PC-3 (cell line): ENCODE data around the gene ANKRD35. TPM values are rescaled to one million over a fixed set of nuclear protein-coding genes. Genes with fewer than 3 reads are reported as not detected.

Experiments used
- ATAC-seq: fragments of 200-7000 bp; cut with Tn5 transposase; 2 replicates; pipeline ENCODE4 v1.9.1; 2020; ENCODE audit warnings: mild to moderate bottlenecking, moderate library complexity
- BruUV-seq: library from RNA; stranded (reverse); fragments of 400-500 nt; replicated peaks from 2 replicates; lab custom pipeline; 2021; lab: Mats Ljungman, UMichigan
- CTCF ChIA-PET: fragments of 300-600 bp; sonication (Branson Sonifier 250); formaldehyde crosslinking; loops from one replicate; lab custom pipeline; 2022; ENCODE audit warnings: antibody characterized with exemption; lab: Charles Lee
- POLR2A ChIA-PET: fragments of 300-600 bp; sonication (Branson Sonifier 250); formaldehyde crosslinking; loops from one replicate; lab custom pipeline; 2022; ENCODE audit warnings: antibody characterized with exemption; ENCODE audit not compliant: unreplicated experiment; lab: Charles Lee
- DNase-seq: peaks from one replicate; pipeline ENCODE4 v3.0.0-alpha.2; 2015
- H2AFZ ChIP-seq: fragments of 300-600 bp; sonication (generic); 2 replicates; pipeline ENCODE4 v1.6.0; 2016; ENCODE audit warnings: antibody characterized with exemption, low read length
- H3F3A ChIP-seq: fragments of 300-600 bp; sonication (generic); one replicate; pipeline ENCODE4 v1.6.0; 2017; ENCODE audit warnings: antibody characterized with exemption, low read length, control low read depth, mild to moderate bottlenecking; ENCODE audit not compliant: unreplicated experiment
- H3K27ac ChIP-seq: fragments of 300-600 bp; sonication (generic); 2 replicates; pipeline ENCODE4 v1.5.1; 2016; ENCODE audit warnings: mild to moderate bottlenecking, low read length
- H3K27me3 ChIP-seq: fragments of 300-600 bp; sonication (generic); 2 replicates; pipeline ENCODE4 v1.6.1; 2016; ENCODE audit warnings: low read length, mixed read lengths
- H3K36me3 ChIP-seq: fragments of 300-600 bp; sonication (generic); 2 replicates; pipeline ENCODE4 v1.6.1; 2016; ENCODE audit warnings: low read depth, mixed run types, low read length, mixed read lengths
- H3K4me1 ChIP-seq: fragments of 300-600 bp; sonication (generic); 2 replicates; pipeline ENCODE4 v1.5.1; 2016; ENCODE audit warnings: low read length; ENCODE audit not compliant: insufficient read depth
- H3K4me2 ChIP-seq: fragments of 300-600 bp; sonication (generic); 2 replicates; pipeline ENCODE4 v1.6.0; 2016; ENCODE audit warnings: low read length
- H3K4me3 ChIP-seq: fragments of 300-600 bp; sonication (generic); 2 replicates; pipeline ENCODE4 v1.5.1; 2016; ENCODE audit warnings: mild to moderate bottlenecking, low read length, mixed read lengths
- H3K79me2 ChIP-seq: fragments of 300-600 bp; sonication (generic); 2 replicates; pipeline ENCODE4 v1.6.1; 2017; ENCODE audit warnings: low read length, mixed read lengths
- H3K9ac ChIP-seq: fragments of 300-600 bp; sonication (generic); 2 replicates; pipeline ENCODE4 v1.6.0; 2016; ENCODE audit warnings: mild to moderate bottlenecking, low read length
- H3K9me2 ChIP-seq: fragments of 300-600 bp; sonication (generic); replicated peaks from 2 replicates; pipeline ENCODE4 v1.6.1; 2016; ENCODE audit warnings: mixed run types, low read length, mixed read lengths
- H3K9me3 ChIP-seq: fragments of 300-600 bp; sonication (generic); 2 replicates; pipeline ENCODE4 v1.6.1; 2016; ENCODE audit warnings: low read length, mixed read lengths
- H4K20me1 ChIP-seq: fragments of 300-600 bp; sonication (generic); 2 replicates; pipeline ENCODE4 v1.6.1; 2016; ENCODE audit warnings: low read length, mixed read lengths
- EZH2 ChIP-seq: fragments of 300-600 bp; sonication (generic); IDR thresholded peaks from one replicate; pipeline ENCODE4 v1.6.1; 2017; ENCODE audit warnings: antibody characterized with exemption, mild to moderate bottlenecking, low read length; ENCODE audit not compliant: unreplicated experiment
- EZH2phosphoT487 ChIP-seq: fragments of 300-600 bp; sonication (generic); IDR thresholded peaks from 2 replicates; pipeline ENCODE4 v1.6.1; 2018; ENCODE audit warnings: mild to moderate bottlenecking, antibody characterized with exemption, low read length, borderline replicate concordance
- intact Hi-C: fragments of 100-400 bp; cut with micrococcal nuclease; formaldehyde crosslinking; loops from 2 replicates; pipeline ENCODE4 v1.9.0; 2023
- total RNA-seq: library from RNA; depleted of rRNA; stranded (reverse); fragments of >200 nt; gene quantifications from 2 replicates; pipeline ENCODE4 v1.2.3, GENCODE V29; 2014
- TF ChIP-seq, protein P1 (sequence below): fragments of 300-600 bp; sonication (generic); conservative IDR thresholded peaks from 2 replicates; pipeline ENCODE4 v1.5.1; 2017; ENCODE audit warnings: antibody characterized with exemption, low read depth, mild to moderate bottlenecking, low read length

The ANKRD35 gene
- total RNA-seq, 1 experiment from 2014 or later = 0.07 TPM

- Histone ChIP-seq H3K4me3 (no peak overlapping the region), H3K27me3 (no peaks in the 10 kb centered on the region), H3K9me3 (no peaks in the 10 kb centered on the region), H3K27ac (no peak overlapping the region), H3K9ac (no peak overlapping the region), H3K36me3 (peaks cover 41% of the 10 kb centered on the region), H4K20me1 (no peaks in the 10 kb centered on the region), H3K4me2 (no peak overlapping the region), H2AFZ (no peak overlapping the region), H3K9me2 (no peaks in the 10 kb centered on the region), H3K4me1 (peaks cover 11% of the 10 kb centered on the region), H3F3A (no peaks in the 10 kb centered on the region), H3K79me2 (peaks cover 15% of the 10 kb centered on the region)
- intact Hi-C loops = no loop called here
- ChIA-PET POLR2A (no interaction called here), CTCF (no interaction called here)
- DNase-seq (no peak), ATAC-seq (no peak)
- no peak for TF ChIP-seq EZH2
- TF ChIP-seq EZH2phosphoT487 = no peak
- TF ChIP-seq, protein P1, sequence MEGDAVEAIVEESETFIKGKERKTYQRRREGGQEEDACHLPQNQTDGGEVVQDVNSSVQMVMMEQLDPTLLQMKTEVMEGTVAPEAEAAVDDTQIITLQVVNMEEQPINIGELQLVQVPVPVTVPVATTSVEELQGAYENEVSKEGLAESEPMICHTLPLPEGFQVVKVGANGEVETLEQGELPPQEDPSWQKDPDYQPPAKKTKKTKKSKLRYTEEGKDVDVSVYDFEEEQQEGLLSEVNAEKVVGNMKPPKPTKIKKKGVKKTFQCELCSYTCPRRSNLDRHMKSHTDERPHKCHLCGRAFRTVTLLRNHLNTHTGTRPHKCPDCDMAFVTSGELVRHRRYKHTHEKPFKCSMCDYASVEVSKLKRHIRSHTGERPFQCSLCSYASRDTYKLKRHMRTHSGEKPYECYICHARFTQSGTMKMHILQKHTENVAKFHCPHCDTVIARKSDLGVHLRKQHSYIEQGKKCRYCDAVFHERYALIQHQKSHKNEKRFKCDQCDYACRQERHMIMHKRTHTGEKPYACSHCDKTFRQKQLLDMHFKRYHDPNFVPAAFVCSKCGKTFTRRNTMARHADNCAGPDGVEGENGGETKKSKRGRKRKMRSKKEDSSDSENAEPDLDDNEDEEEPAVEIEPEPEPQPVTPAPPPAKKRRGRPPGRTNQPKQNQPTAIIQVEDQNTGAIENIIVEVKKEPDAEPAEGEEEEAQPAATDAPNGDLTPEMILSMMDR = no peak
- BruUV-seq = no TSS peak
These were observed 30.2 kb downstream of the ANKRD35 start for GRCh38 chr1:145855426-145855948.

DNA sequence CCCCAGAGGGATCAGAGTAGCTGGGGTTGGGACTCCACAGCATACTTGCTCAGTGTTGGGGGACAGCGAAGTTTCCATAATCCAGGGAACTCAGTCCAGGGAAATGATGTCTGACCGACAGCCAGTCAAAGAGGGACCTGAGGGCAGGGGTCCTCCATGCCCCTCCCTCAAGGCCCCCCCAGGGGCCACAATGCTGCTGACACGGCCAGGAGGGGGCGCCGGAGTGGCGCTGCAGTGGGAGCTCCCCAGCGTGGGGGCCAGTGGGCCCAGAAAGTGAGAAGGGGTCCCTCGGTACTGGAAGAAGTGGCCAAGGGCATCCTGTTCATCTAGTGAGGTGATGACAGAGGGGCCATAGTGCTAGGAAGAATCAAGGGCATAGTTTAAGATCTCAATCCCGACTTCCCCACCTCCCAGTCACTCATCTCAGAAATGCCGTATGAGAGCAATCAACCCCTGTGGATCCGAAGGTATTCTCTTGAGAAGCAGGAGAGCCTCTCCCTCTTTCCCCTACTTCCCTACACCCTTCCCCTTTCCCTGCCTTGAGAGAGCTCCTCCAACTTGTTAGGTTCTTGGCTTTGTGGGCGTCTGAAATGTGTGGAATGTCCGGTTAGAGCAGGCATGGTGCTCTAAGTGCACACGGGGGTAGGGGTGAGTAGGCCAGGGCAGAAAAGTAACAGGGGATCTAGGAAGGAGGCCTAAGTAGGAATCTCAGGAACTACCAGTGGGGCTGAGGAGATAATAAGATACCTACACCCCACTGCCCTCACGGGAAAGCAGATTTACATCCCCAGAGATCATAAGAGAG lies 36.1 kb downstream of the ANKRD35 start:
- TF ChIP-seq EZH2phosphoT487 = no peak
- TF ChIP-seq EZH2 = no peak
- TF ChIP-seq, protein P1 = peak; percentile 74
- Histone ChIP-seq H2AFZ (no peak overlapping the region), H3K27ac (no peak overlapping the region), H3K4me3 (no peak overlapping the region), H3F3A (no peaks in the 10 kb centered on the region), H3K9me2 (no peaks in the 10 kb centered on the region), H3K4me1 (peaks cover 5% of the 10 kb centered on the region; the same call in 1 of the 2 replicates), H3K36me3 (peaks cover 41% of the 10 kb centered on the region), H3K79me2 (no peaks in the 10 kb centered on the region), H3K9me3 (no peaks in the 10 kb centered on the region), H3K9ac (no peak overlapping the region), H4K20me1 (no peaks in the 10 kb centered on the region), H3K27me3 (no peaks in the 10 kb centered on the region), H3K4me2 (no peak overlapping the region)
- ChIA-PET CTCF (interaction anchor here (1.3 kb wide), 1 partner anchor 10 kb away, joined by 4 read pairs; the partner anchor contains the start of gene PIAS3), POLR2A (no interaction called here)
- DNase-seq (no peak), ATAC-seq (no peak)
- no TSS peak for BruUV-seq
- intact Hi-C loops = no loop called here
